BJ (cell line): ENCODE results near the gene GUCY1A2. TPM values are rescaled to one million over a fixed set of nuclear protein-coding genes. Genes with fewer than 3 reads are reported as not detected.

Experiments
- CTCF ChIA-PET: fragments of 350-600 bp; formaldehyde crosslinking; extraction: SDS; loops from one replicate; lab custom pipeline; 2021; ENCODE audit warnings: antibody characterized with exemption, inconsistent platforms; lab: Yijun Ruan, JAX
- POLR2A ChIA-PET: fragments of 300-600 bp; sonication (Branson Sonifier 250); formaldehyde crosslinking; extraction: SDS; loops from one replicate; lab custom pipeline; 2021; ENCODE audit warnings: antibody characterized with exemption; lab: Charles Lee
- DNase-seq: peaks from one replicate; pipeline ENCODE4 v3.0.0-alpha.2; 2011; ENCODE audit warnings: low read depth
- H3K27me3 ChIP-seq: 2 replicates; pipeline ENCODE4 v1.6.0; 2011; ENCODE audit warnings: low read length; ENCODE audit not compliant: control insufficient read depth, insufficient read depth
- H3K36me3 ChIP-seq: 2 replicates; pipeline ENCODE4 v1.5.1; 2011; ENCODE audit warnings: low read length; ENCODE audit not compliant: control insufficient read depth, insufficient read depth
- H3K4me3 ChIP-seq: 2 replicates; pipeline ENCODE4 v1.5.1; 2011; ENCODE audit warnings: low read depth, mild to moderate bottlenecking, control low read depth, low read length
- CTCF ChIP-seq: IDR thresholded peaks from 2 replicates; pipeline ENCODE4 v1.5.1; 2011; ENCODE audit warnings: low read depth, mild to moderate bottlenecking, control low read depth, inconsistent platforms, low read length, moderate library complexity; ENCODE audit not compliant: insufficient read depth
- polyA plus RNA-seq: library from polyadenylated mRNA; depleted of rRNA; stranded (reverse); fragments of >200 nt; gene quantifications from 2 replicates; pipeline ENCODE4 v1.2.3, GENCODE V29; 2011

Gene GUCY1A2
- polyA plus RNA-seq, 1 experiment = 0.53 TPM

GRCh38 chr11:106644824-106645223, 373.5 kb downstream of the GUCY1A2 start:
- CTCF ChIA-PET = no interaction called here
- no peak for DNase-seq
- POLR2A ChIA-PET = no interaction called here
- Histone ChIP-seq H3K4me3 (no peak overlapping the region), H3K36me3 (no peaks in the 10 kb centered on the region), H3K27me3 (no peaks in the 10 kb centered on the region)
- TF ChIP-seq CTCF = no peak

- Histone ChIP-seq H3K36me3 (no peaks in the 10 kb centered on the region), H3K4me3 (no peak overlapping the region), H3K27me3 (no peaks in the 10 kb centered on the region)
- CTCF ChIA-PET = no interaction called here
- POLR2A ChIA-PET = no interaction called here
- TF ChIP-seq CTCF = no peak
- DNase-seq = no peak
Measured at GRCh38 chr11:106642331-106642730, 375.9 kb downstream of the GUCY1A2 start.

- ChIA-PET CTCF (interaction anchor here (0.6 to 1.2 kb wide), 2 partner anchors 18 to 386 kb away, joined by 3 to 4 read pairs; no protein-coding TSS in a partner anchor), POLR2A (no interaction called here)
- Histone ChIP-seq H3K27me3 (no peaks in the 10 kb centered on the region), H3K36me3 (no peaks in the 10 kb centered on the region), H3K4me3 (no peak overlapping the region)
- no peak for TF ChIP-seq CTCF
- DNase-seq = no peak
Measured at GRCh38 chr11:106632283-106632682, 386.0 kb downstream of the GUCY1A2 start.

- no peaks in the 10 kb centered on the region for H3K36me3 ChIP-seq
- H3K4me3 ChIP-seq = no peak overlapping the region
- H3K27me3 ChIP-seq = no peaks in the 10 kb centered on the region
- no peak for TF ChIP-seq CTCF
- ChIA-PET POLR2A (no interaction called here), CTCF (no interaction called here)
- no peak for DNase-seq
Measured at GRCh38 chr11:106627694-106628093, 390.6 kb downstream of the GUCY1A2 start.

GRCh38 chr11:106625566-106625965, 392.7 kb downstream of the GUCY1A2 start:
- CTCF ChIA-PET = interaction anchor here (0.6 to 1.5 kb wide), 3 partner anchors 12 to 821 kb away, joined by 3 read pairs; no protein-coding TSS in a partner anchor
- TF ChIP-seq CTCF = no peak
- POLR2A ChIA-PET = no interaction called here
- Histone ChIP-seq H3K4me3 (no peak overlapping the region), H3K36me3 (no peaks in the 10 kb centered on the region), H3K27me3 (no peaks in the 10 kb centered on the region)
- DNase-seq = no peak
